Urothelium cell line (cell line): ENCODE results near the gene CAMTA1.
"Not testable (repeated sequence)": the region's sequence is repeated elsewhere in the genome, so short reads cannot be mapped to it uniquely, and the experiment has no call there.

Experiments used
- DNase-seq: peaks from one replicate; pipeline ENCODE4 v3.0.0; 2011; ENCODE audit warnings: low spot score, mixed read lengths
- FAIRE-seq: peaks from 2 replicates; lab custom pipeline; 2011; peaks lifted over from hg19 to GRCh38; lab: Jason Lieb, UNC

The CAMTA1 gene

GRCh38 chr1:7781923-7782495 is 996.8 kb downstream of the CAMTA1 start:
- DNase-seq (no peak), FAIRE-seq (no peak)

GRCh38 chr1:7783178-7783711 is 998.0 kb downstream of the CAMTA1 start:
- FAIRE-seq (no peak), DNase-seq (peak; percentile 82)

- FAIRE-seq, result no peak
- peak; percentile 95 for DNase-seq
Measured at GRCh38 chr1:7783826-7784491, 998.7 kb downstream of the CAMTA1 start, which contains the start of gene PER3. Gene PER3 (plus strand): TSS chr1:7784291. CDS start chr1:7784878, 587 bp downstream.

- FAIRE-seq (no peak), DNase-seq (no peak)
Measured at GRCh38 chr1:7784492-7785071, 999.3 kb downstream of the CAMTA1 start.

- FAIRE-seq (no peak), DNase-seq (peak; percentile 33)
Measured at GRCh38 chr1:7785108-7785507, 999.9 kb downstream of the CAMTA1 start.

- FAIRE-seq, result no peak
- DNase-seq, result no peak
Measured at GRCh38 chr1:7786795-7787194, 1001.5 kb downstream of the CAMTA1 start.

GRCh38 chr1:7789828-7790227 is 1004.6 kb downstream of the CAMTA1 start:
- FAIRE-seq (no peak), DNase-seq (no peak)

- not testable (repeated sequence) for FAIRE-seq, DNase-seq
Measured at GRCh38 chr1:7791027-7791426, 1005.8 kb downstream of the CAMTA1 start.

GRCh38 chr1:7795406-7795805 is 1010.2 kb downstream of the CAMTA1 start:
- DNase-seq (no peak), FAIRE-seq (no peak)

- FAIRE-seq (no peak), DNase-seq (no peak)
Measured at GRCh38 chr1:7805460-7805859, 1020.2 kb downstream of the CAMTA1 start.

- DNase-seq (no peak), FAIRE-seq (no peak)
Measured at GRCh38 chr1:7808253-7808844, 1023.1 kb downstream of the CAMTA1 start.

GRCh38 chr1:7809742-7810141 is 1024.5 kb downstream of the CAMTA1 start:
- FAIRE-seq, result no peak
- no peak for DNase-seq

- peak; percentile 36 for DNase-seq
- no peak for FAIRE-seq
Measured at GRCh38 chr1:7810395-7810794, 1025.1 kb downstream of the CAMTA1 start.

GRCh38 chr1:7811476-7811875 is 1026.2 kb downstream of the CAMTA1 start:
- DNase-seq (no peak), FAIRE-seq (no peak)

- FAIRE-seq, result no peak
- DNase-seq, result no peak
Measured at GRCh38 chr1:7813677-7814373, 1028.6 kb downstream of the CAMTA1 start.
